ENCODE data around the gene FNDC5. TPM values are rescaled to one million over a fixed set of nuclear protein-coding genes. Genes with fewer than 3 reads are reported as not detected.

Gene FNDC5
- total and polyA plus RNA-seq, 4 donors, result 0.43 to 10.5 (median 2.0) TPM

DNA sequence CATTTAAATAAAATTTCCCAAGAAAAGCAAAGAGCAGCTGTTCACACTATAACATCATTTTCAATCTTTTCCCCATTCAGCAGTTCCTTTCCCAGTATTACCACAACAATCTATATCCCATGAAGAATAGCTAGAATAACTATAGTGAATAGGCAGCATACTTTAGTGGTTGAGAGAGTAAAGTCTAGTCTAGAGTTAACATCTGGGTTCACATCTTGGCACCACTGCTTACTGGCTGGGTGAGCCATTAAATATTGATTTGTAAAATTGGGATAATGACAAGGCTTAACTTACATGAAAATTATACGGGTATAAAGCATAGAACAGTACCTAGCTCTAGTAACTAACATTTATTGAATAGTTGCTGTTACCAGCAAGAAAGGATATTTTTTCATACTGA lies 38.8 kb downstream of the FNDC5 start:
- H3K9me3 ChIP-seq (ENCODE audit: control insufficient read depth in 4 of 4, low read length in 3 of 4), result no peaks in the 10 kb centered on the region
- no peak overlapping the region for H3K27ac ChIP-seq (ENCODE audit: low read depth in 1 of 2, low read length in 2 of 2)
- H3K4me3 ChIP-seq (ENCODE audit: low read depth in 1 of 3, low read length in 3 of 3), result no peak overlapping the region
- peaks cover 1 to 22% (median 18%) of the 10 kb centered on the region in 4 donors for H3K4me1 ChIP-seq (ENCODE audit: control insufficient read depth in 4 of 4, insufficient read depth in 4 of 4, low read length in 3 of 4)
- no peaks in the 10 kb centered on the region for H3K27me3 ChIP-seq (ENCODE audit: control insufficient read depth in 4 of 4, insufficient read depth in 4 of 4, low read length in 3 of 4)
- H3K9ac ChIP-seq (ENCODE audit: low read depth in 1 of 2, low read length in 2 of 2), result no peak overlapping the region
- peaks cover 7 to 20% (median 17%) of the 10 kb centered on the region in 4 donors for H3K36me3 ChIP-seq (ENCODE audit: control insufficient read depth in 4 of 4, insufficient read depth in 3 of 4, low read depth in 1 of 4, low read length in 3 of 4)
- DNase-seq (ENCODE audit: low spot score), result no peak
- TF ChIP-seq GABPA (IDR thresholded peaks at IDR 0.05 in 1 of 2, conservative IDR thresholded peaks at IDR 0.05 in 1 of 2) (no peak), RAD21 (IDR thresholded peaks at IDR 0.05) (peak; percentile 22 to 23), YY1 (IDR thresholded peaks at IDR 0.05) (no peak), SP1 (IDR thresholded peaks at IDR 0.05) (peak; percentile 14), ATF3 (IDR thresholded peaks at IDR 0.05) (no peak), EGR1 (IDR thresholded peaks at IDR 0.05; ENCODE audit: low read depth in 2 of 2) (no peak), ZBTB33 (IDR thresholded peaks at IDR 0.05) (no peak), CTCF (IDR thresholded peaks at IDR 0.05; ENCODE audit: low read depth, low read length, missing input control) (no peak), HNF4A (conservative IDR thresholded peaks at IDR 0.05) (peak; percentile 77 to 84), JUND (IDR thresholded peaks at IDR 0.05) (no peak), MAX (IDR thresholded peaks at IDR 0.05) (peak; percentile 15), FOXA2 (IDR thresholded peaks at IDR 0.05) (no peak), RXRA (IDR thresholded peaks at IDR 0.05) (peak; percentile 43 to 49), HNF4G (IDR thresholded peaks at IDR 0.05) (peak; percentile 31), NR2F2 (IDR thresholded peaks at IDR 0.05) (no peak), TAF1 (conservative IDR thresholded peaks at IDR 0.05) (no peak), REST (IDR thresholded peaks at IDR 0.05) (no peak), FOXA1 (IDR thresholded peaks at IDR 0.05) (no peak)
- 33% methylated on average over 1 of the region's 1 CpG for WGBS
